ENCODE results near the gene DUSP1.

DUSP1 gene

GRCh38 chr5:172728481-172729241, 42.3 kb downstream of the DUSP1 start:
- DNase-seq, result no peak
- Histone ChIP-seq H3K36me3 (no peaks in the 10 kb centered on the region), H3K4me3 (ENCODE audit: low read depth, low read length) (no peak overlapping the region), H3K27ac (no peak overlapping the region), H3K9me3 (ENCODE audit: severe bottlenecking) (no peaks in the 10 kb centered on the region), H3K27me3 (ENCODE audit: insufficient read depth, low read depth, severe bottlenecking) (no peaks in the 10 kb centered on the region)
- no peak for TF ChIP-seq CTCF (IDR thresholded peaks at IDR 0.05; ENCODE audit: low read depth, low read length)

DNA sequence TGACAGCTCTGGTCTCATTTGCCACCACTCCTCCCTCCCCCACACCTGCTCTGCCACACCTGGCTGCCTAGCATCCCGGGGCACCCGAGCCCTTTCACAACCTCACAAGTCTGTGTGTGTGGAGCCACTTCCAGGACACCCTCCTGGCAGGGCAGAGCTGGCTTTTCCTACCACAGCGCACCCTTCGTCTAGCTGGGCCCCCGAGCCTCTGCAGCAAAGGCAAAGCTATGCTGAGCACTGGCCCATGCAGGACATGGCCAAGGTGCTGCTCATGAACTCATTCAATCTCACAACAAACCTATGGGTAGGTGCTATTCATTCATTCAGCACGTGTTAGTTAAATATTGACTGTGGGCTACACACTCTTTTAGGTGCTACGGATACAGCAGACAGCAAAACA, 43.4 kb downstream of the DUSP1 start:
- DNase-seq, result no peak
- no peak for TF ChIP-seq CTCF (IDR thresholded peaks at IDR 0.05; ENCODE audit: low read depth, low read length)

DNA sequence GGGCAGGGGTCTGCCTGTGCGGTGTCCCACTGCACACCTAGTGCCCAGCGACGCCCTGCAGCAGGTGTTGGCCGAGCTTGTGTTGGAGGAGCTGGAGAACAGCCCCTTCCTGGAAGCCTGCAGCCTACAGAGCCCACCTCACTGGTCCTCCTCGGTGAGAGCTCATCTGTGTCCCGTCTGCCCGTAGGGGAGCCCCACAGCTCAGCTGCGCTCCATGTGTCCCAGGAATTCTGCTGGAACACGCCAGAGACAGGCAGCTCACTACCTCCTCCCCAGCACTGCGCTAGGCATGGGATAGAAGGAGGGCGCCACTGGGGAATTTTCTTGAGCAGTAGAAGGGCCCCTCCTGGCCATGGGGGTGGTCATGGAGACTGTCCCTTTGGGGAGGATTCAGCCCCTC, 44.0 kb downstream of the DUSP1 start:
- Histone ChIP-seq H3K27me3 (ENCODE audit: insufficient read depth, low read depth, severe bottlenecking) (no peaks in the 10 kb centered on the region), H3K4me3 (ENCODE audit: low read depth, low read length) (no peak overlapping the region)

More for the DNA sequence above, 43.4 kb downstream of the DUSP1 start:
- Histone ChIP-seq H3K36me3 (no peaks in the 10 kb centered on the region), H3K4me3 (ENCODE audit: low read depth, low read length) (no peak overlapping the region), H3K27me3 (ENCODE audit: insufficient read depth, low read depth, severe bottlenecking) (no peaks in the 10 kb centered on the region), H3K9me3 (ENCODE audit: severe bottlenecking) (no peaks in the 10 kb centered on the region), H3K27ac (no peak overlapping the region)

DNA sequence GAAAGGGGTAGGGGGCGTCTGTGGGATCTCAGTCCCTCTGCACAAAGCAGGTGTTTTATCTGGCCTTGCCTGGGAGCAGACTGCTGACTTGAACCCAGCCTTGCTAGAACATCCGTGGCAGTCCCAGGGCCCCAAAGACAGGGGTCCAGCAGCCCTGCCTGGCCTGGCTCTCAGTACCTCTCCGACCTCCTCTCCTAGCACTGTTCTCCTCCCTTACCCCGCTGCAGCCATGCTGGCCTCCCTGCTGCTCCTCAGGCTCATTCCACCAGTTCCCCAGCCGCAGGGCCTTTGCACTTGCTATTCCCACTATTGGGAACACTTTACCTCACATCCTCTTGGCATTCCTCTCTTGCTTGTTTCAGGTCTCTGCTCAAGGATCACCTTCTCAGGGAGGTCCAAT, 45.2 kb downstream of the DUSP1 start:
- Histone ChIP-seq H3K4me3 (ENCODE audit: low read depth, low read length) (no peak overlapping the region), H3K27ac (no peak overlapping the region), H3K27me3 (ENCODE audit: insufficient read depth, low read depth, severe bottlenecking) (no peaks in the 10 kb centered on the region), H3K9me3 (ENCODE audit: severe bottlenecking) (no peaks in the 10 kb centered on the region), H3K36me3 (no peaks in the 10 kb centered on the region)
- no peak for TF ChIP-seq CTCF (IDR thresholded peaks at IDR 0.05; ENCODE audit: low read depth, low read length)
- no peak for DNase-seq

More for the DNA sequence above, 44.0 kb downstream of the DUSP1 start:
- TF ChIP-seq CTCF (IDR thresholded peaks at IDR 0.05; ENCODE audit: low read depth, low read length), result no peak
- H3K9me3 ChIP-seq (ENCODE audit: severe bottlenecking), result no peaks in the 10 kb centered on the region
- no peak for DNase-seq
- H3K36me3 ChIP-seq, result no peaks in the 10 kb centered on the region
- no peak overlapping the region for H3K27ac ChIP-seq

GRCh38 chr5:172725273-172725672, 45.7 kb downstream of the DUSP1 start:
- TF ChIP-seq CTCF (IDR thresholded peaks at IDR 0.05; ENCODE audit: low read depth, low read length), result no peak
- Histone ChIP-seq H3K4me3 (ENCODE audit: low read depth, low read length) (no peak overlapping the region), H3K27me3 (ENCODE audit: insufficient read depth, low read depth, severe bottlenecking) (no peaks in the 10 kb centered on the region), H3K36me3 (no peaks in the 10 kb centered on the region), H3K9me3 (ENCODE audit: severe bottlenecking) (no peaks in the 10 kb centered on the region), H3K27ac (no peak overlapping the region)
- no peak for DNase-seq

Measured in WERI-Rb-1 (cell line).